Fibroblast of skin of left quadriceps (primary cell): ENCODE data around the gene SLC13A2.

Source experiments
- DNase-seq, 2 experiments: peaks; one replicate each; pipeline ENCODE4 v3.0.0-alpha.2; 2013; ENCODE audit warnings: low read depth in 2 of 2

The SLC13A2 gene

DNA sequence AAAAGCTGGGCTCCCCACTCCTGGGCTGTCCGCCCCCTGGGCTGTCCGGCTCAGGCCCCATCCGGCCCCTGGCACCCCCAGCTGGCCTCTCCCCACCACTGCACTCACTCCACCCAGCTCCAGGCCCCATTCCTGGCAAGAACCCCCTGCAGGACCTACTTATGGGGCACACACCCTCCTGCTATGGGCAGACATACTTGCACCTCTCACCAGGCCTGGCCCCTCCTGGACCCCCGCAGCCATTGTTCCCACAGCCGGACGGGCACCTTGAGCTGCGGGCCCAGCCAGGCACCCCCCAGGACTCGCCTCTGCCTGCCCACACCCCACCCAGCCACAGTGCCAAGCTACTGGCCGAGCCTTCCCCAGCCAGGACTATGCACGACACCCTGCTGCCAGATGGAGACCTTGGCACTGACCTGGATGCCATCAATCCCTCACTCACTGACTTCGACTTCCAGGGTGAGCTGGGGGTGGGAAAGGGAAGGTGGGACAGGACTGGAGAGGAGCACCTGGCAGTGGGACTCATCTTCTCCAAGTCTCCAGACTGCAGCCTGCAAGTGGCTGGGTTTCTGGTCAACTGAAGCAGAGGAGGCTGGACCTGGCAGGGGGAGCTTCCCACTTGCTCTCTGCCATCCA lies 61.4 kb downstream of the SLC13A2 start:
- no peak for DNase-seq

DNA sequence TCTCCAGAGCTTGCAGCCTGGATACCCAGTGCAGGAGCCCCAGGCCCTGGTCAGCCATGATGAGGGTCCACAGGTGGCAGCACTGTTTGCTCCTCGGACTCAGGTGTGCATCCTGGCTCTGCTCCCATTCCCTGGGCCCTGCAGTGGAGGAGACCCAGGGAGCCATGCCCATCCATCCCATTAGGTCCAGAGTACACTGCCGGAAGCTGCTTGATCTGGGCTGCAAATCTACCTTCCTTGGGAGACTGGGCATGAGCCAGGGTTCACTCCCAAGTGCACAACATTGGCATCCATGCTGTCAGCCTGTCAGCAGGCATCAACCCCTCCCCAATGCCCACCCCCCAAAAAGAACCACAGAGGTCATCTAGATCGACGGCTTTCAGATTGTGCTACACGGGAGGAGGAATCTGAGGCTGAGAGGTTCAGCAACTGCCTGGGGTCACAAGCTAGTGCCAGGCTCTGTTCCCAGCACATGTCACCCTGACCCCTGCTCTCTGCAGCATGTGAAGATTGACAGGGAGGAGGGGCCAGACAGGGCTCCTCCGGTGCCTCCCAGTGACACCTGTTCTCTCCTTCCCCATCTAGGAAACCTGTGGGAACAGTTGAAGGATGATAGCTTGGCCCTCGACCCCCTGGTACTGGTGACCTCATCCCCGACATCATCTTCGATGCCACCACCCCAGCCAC lies 63.2 kb downstream of the SLC13A2 start:
- DNase-seq: no peak

DNA sequence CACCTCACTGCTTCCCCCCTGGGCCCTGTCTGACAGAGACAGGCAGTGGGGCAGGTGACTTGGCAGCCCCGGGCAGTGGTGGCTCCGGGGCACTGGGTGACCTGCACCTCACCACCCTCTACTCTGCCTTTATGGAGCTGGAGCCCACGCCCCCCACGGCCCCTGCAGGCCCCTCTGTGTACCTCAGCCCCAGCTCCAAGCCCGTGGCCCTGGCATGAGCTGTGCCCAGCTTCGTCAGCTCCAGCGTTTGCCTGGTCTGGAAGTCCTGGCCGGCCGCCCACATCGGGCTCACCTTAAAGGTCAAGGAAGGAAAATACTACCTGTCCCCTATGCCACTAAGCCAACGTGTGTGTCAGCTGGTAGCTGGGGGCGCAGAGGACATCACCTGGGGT lies 63.8 kb downstream of the SLC13A2 start:
- DNase-seq: no peak

DNA sequence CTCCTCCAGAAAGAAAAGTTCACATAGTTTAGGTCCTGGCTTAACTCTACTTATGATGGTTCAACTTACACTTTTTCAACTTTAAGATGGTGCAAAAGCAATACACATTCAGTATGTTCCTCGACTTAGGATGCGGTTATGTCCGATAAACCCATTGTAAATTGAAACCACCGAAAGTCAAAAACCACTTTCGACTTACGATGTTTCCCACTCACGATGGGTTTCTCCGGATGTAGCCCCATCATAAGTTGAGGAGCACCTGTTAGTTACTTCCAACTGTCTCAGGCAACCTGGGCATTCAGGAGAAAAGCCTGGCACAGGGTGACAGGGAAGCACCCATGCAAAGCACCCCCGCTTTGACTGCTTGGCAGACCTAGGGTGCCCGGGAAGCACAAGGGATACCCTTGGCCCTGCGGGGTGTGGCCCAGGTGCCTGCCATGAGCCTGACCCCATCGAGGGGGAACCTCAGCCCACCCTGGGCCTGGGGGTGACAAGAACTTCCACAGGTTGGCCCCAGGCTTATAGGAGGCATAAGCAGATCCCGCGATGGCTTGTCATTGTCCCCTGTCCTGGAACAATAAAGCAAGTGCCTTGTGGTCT lies 65.0 kb downstream of the SLC13A2 start:
- no peak for DNase-seq

DNA sequence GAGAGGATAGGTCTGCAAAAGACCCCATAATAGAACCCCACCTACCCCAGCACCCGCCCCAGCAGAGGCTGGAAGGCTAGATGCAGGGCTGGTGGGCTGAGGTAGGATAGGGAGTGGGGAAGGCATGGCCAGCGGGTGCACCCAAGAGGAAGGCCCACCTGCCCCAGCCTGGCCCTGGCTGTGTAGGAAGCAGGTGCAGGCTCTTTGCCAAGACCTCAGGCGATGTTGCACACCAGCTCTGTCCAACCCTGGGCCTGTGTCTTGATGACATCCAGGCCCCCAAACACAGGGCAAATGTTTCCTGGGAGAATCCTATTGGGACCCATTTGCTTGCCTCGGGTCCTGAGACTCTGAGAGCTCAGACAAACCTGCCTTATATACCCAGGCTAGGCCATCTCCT lies 66.8 kb downstream of the SLC13A2 start:
- DNase-seq: no peak

DNA sequence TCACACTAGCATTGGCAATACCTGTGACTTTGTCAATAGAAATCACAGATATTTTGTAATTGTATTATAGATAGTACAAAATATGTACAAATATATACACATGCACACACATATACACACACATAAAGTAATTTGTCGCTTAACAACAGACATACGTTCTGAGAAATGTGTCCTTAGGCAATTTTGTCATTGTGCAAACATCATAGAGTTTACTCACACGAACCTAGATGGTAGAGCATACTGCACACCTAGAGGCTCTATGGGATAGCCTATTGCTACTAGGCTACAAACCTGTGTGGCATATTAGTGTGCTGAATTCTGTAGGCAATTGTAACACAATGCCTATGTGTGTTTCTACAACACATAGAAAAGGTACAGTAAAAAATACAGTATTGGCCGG lies 68.0 kb downstream of the SLC13A2 start:
- DNase-seq: no peak

DNA sequence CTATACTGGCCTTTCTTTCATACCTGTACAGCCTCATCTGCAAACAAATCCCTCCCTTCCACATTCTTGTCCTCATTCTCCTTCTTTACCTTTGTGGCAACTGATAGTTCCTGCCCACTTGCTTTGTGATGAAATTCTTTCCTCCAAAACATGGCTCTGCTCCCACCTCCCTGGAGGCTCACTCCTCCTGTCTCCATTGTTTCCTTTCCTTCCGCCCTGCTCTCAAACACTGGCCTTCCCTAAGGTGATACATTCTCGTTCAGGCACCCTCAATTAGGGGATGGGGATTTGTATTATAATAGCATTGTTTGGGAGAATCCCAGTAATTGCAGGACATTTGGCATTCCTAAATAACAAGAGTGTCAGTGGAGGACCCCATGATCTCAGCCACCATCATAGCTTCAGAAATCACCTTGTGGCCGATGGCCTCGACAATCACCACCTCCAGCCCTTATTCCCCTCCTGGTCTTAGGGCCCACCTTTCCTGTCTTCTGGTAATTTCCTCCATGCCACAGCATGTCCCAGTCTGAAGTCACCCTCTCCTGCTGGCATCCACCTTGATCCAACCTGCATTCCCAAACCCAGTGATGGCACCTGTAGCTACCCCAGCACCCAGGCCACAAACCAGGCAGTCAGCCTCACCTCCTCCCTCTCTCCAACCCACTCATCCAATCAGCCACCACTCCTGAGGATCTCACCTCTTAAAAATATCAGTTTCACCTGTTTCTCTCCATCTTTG lies 71.1 kb downstream of the SLC13A2 start:
- no peak for DNase-seq

DNA sequence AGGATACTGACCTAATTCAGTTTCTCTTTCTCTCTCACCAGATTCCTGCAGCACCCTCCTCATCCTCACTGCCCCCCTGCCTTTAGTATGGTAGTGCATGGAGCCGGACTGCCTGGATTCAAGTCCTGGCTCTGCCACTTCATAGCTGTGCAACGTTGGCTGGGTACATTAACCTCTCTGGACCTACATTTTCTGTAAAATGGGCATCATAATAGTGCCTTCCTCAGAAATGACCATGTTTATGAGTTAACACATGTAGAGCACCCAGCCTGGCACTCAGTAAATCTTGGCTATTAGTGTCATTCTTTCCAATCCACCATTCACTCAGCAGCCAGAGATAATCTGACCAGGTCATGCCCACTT lies 71.7 kb downstream of the SLC13A2 start:
- DNase-seq: no peak

DNA sequence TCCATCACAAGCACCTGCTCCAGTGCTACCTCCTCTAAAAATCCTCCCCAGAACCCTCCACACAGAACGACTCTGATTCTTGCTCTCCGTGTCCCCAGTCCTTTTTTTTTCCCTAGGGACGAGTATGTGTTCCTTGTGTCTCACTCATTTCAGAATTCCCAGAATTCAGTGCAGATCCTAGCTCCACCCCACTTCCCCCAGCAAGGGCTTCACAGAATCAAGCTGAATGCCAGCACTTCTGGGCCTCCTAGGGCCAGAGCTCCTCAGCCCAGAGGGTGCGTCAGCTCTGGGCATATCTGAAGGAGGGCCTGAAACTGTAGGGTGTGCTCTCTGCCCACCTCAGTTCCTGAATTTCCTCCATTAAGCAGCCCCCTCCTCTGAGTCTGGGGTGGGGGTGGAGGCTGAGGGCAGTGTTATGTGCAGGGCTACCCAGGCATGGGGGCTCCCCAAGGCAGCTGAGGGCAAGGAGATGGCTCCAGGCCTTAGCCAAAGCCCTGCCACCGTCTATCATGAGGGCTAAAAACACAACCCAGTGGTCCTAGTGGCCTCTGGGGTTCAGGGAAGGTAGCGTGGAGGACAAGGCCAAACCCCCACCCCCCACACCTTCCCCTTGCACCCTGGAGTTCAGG lies 72.5 kb downstream of the SLC13A2 start:
- no peak for DNase-seq

DNA sequence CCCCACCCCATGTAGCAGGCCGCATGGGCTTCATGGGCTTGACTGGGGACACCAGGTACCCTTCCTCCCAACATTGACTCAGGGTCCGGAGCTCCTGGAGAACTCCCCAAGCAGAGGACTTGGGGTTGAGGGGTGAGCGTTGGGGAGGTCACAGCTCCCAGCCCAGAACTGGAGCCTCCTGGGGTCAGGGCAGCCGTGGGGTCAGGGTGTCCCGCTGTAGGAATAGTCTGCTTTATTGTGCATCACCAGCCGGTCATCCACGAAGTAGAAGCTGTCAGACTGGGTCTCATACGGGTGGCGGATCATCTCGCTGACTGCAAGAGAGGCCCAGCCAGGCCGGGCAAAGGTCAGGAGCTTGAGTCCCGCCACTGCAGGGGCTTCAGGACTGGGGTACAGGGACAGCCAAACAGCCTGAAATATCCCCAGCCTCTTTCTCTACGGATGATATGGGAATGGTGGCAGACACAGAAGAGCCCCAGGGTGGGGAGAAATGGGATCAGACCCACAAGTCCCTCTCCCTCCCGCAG lies 73.7 kb downstream of the SLC13A2 start:
- no peak for DNase-seq
